CD4-positive, CD25-positive, alpha-beta regulatory T cell (primary cell): Measurements from ENCODE around the gene EMC6. TPM values are rescaled to one million over a fixed set of nuclear protein-coding genes. Genes with fewer than 3 reads are reported as not detected.
A peak's percentile ranks its signal among the peaks of the same experiment; 100 is the strongest.

Experiments used
- ATAC-seq, 2 donors: fragments of 150-1000 bp; cut with Tn5 transposase; one replicate each; pipeline ENCODE4 v1.10.0; 2021; ENCODE audit warnings: low read depth in 2 of 2, moderate number of reproducible peaks in 2 of 2, moderate library complexity in 1 of 2
- DNase-seq, 3 donors: peaks; one replicate each; pipeline versions ENCODE4 v3.0.0 to v3.0.0-alpha.2; 2012 to 2022; ENCODE audit warnings: mixed read lengths in 1 of 3
- H3K27ac ChIP-seq: one replicate; pipeline ENCODE4 v1.7.0; 2013; ENCODE audit warnings: mild to moderate bottlenecking, low read length; ENCODE audit not compliant: insufficient read depth, poor library complexity, severe bottlenecking
- H3K27me3 ChIP-seq: one replicate; pipeline ENCODE4 v1.7.0; 2013; ENCODE audit warnings: low read length; ENCODE audit not compliant: control insufficient read depth, insufficient read depth
- H3K36me3 ChIP-seq: one replicate; pipeline ENCODE4 v1.7.0; 2013; ENCODE audit warnings: mild to moderate bottlenecking, low read length, moderate library complexity; ENCODE audit not compliant: control insufficient read depth, insufficient read depth
- H3K4me1 ChIP-seq: 2 replicates; pipeline ENCODE4 v1.7.0; 2013; ENCODE audit warnings: mild to moderate bottlenecking, low read length; ENCODE audit not compliant: insufficient read depth, control insufficient read depth, poor library complexity, severe bottlenecking
- H3K4me3 ChIP-seq: one replicate; pipeline ENCODE4 v1.7.0; 2013; ENCODE audit warnings: low read depth, mild to moderate bottlenecking, low read length, moderate library complexity
- H3K9me3 ChIP-seq, 2 experiments: 1 replicate in 1 of 2; 2 replicates in 1 of 2; pipeline ENCODE4 v1.7.0; 2013; ENCODE audit warnings: low read length in 2 of 2, mild to moderate bottlenecking in 1 of 2, moderate library complexity in 1 of 2; ENCODE audit not compliant: control insufficient read depth in 2 of 2
- H3K27ac Mint-ChIP-seq, 3 donors: one replicate each; pipeline ENCODE4 v1.8.0; 2020 to 2022; ENCODE audit warnings: mild to moderate bottlenecking in 3 of 3, mixed read lengths in 3 of 3, moderate library complexity in 2 of 3
- H3K27me3 Mint-ChIP-seq: one replicate; pipeline ENCODE4 v1.8.0; 2022; ENCODE audit warnings: mild to moderate bottlenecking, mixed read lengths
- H3K36me3 Mint-ChIP-seq: one replicate; pipeline ENCODE4 v1.8.0; 2020; ENCODE audit warnings: mixed read lengths
- H3K4me1 Mint-ChIP-seq, 4 donors: one replicate each; pipeline ENCODE4 v1.8.0; 2020 to 2022; ENCODE audit warnings: mixed read lengths in 4 of 4, mild to moderate bottlenecking in 1 of 4
- H3K4me3 Mint-ChIP-seq, 4 donors: one replicate each; pipeline ENCODE4 v1.8.0; 2020 to 2022; ENCODE audit warnings: mild to moderate bottlenecking in 4 of 4, mixed read lengths in 4 of 4, moderate library complexity in 3 of 4
- H3K9me3 Mint-ChIP-seq, 7 donors: one replicate each; pipeline ENCODE4 v1.8.0; 2020 to 2022; ENCODE audit warnings: mixed read lengths in 7 of 7, mild to moderate bottlenecking in 3 of 7, moderate library complexity in 2 of 7
- polyA plus RNA-seq, 4 donors: library from polyadenylated mRNA; unstranded; fragments of 300-500 nt; fragmentation: Illumina TruSeq; gene quantifications; one replicate each; pipeline ENCODE4 v1.2.3, GENCODE V29; 2021
- total RNA-seq: library from RNA; stranded (reverse); gene quantifications from one replicate; pipeline ENCODE4 v1.2.3, GENCODE V29; 2022

The EMC6 gene
- total RNA-seq, result 27.2 TPM
- polyA plus RNA-seq, result 100 to 1,000 TPM; 112 to 125 (median 117) TPM

- peak within 1 kb of the TSS; percentile 79 to 93 (median 92) for H3K27ac Mint-ChIP-seq
- no peaks in the 10 kb centered on the region for H3K27me3 Mint-ChIP-seq
- H3K36me3 Mint-ChIP-seq, result no peaks in the 10 kb centered on the region
- peak within 1 kb of the TSS; percentile 71 for H3K27ac ChIP-seq
- H3K27me3 ChIP-seq, result no peaks in the 10 kb centered on the region
- peak within 1 kb of the TSS; percentile 71 for H3K4me3 ChIP-seq
- ATAC-seq, result peak; percentile 92 to 94
- no peaks in the 10 kb centered on the region for H3K9me3 Mint-ChIP-seq
- H3K36me3 ChIP-seq, result no peaks in the 10 kb centered on the region
- DNase-seq, result peak; percentile 97 to 100 (median 97)
- H3K4me1 Mint-ChIP-seq, result peaks cover 5 to 38% (median 28%) of the 10 kb centered on the region in 4 donors
- H3K9me3 ChIP-seq, result no peaks in the 10 kb centered on the region
- peak within 1 kb of the TSS; percentile 91 to 97 (median 95) for H3K4me3 Mint-ChIP-seq
- peaks cover 20% of the 10 kb centered on the region for H3K4me1 ChIP-seq
Measured at GRCh38 chr17:3668279-3669084, at the start of gene EMC6, which contains the start of gene TAX1BP3. TSS of gene EMC6 (plus strand) at chr17:3668812. CDS start at chr17:3669147, 335 bp downstream. TSS of gene TAX1BP3 (minus strand) at chr17:3668578. CDS start at chr17:3668526, 52 bp downstream.

DNA sequence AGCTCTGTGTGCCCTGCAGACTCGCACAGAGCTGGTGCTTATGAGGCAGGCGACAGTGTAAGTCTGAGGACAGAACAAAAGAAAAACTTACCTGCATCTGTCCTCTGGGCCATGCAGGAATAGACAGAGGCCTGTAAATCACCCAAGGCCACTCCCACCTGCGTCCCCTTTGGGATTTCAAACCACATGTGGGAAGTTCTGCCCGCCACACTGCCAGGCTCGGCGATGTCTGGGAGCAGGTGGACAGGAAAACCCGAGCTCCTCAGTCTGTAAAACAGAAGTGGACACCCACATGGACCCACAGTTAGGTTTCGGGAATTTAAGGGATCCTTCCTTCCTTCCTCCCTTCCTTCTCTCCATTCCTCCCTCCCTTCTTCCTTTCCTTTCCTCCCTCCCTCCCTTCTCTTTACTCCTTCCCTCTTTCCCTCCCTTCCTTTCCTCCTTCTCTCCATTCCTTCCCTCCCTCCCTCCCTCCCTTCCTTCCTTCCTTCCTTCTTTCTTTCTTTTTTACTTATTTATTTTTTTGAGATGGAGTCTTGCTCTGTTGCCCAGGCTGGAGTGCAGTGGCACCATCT lies 47.4 kb upstream of the EMC6 start:
- Mint-ChIP-seq H3K9me3 (peaks cover 0 to 4% (median 0%) of the 10 kb centered on the region in 7 donors), H3K4me3 (no peak overlapping the region), H3K4me1 (peaks cover 0 to 4% (median 1%) of the 10 kb centered on the region in 4 donors), H3K27ac (no peak overlapping the region), H3K36me3 (peaks cover 42% of the 10 kb centered on the region), H3K27me3 (no peaks in the 10 kb centered on the region)
- ATAC-seq, result no peak
- no peaks in the 10 kb centered on the region for H3K27me3 ChIP-seq
- H3K4me1 ChIP-seq, result no peaks in the 10 kb centered on the region
- H3K36me3 ChIP-seq, result peaks cover 54% of the 10 kb centered on the region
- no peaks in the 10 kb centered on the region for H3K9me3 ChIP-seq
- DNase-seq, result no peak
- no peak overlapping the region for H3K4me3 ChIP-seq
- no peak overlapping the region for H3K27ac ChIP-seq

DNA sequence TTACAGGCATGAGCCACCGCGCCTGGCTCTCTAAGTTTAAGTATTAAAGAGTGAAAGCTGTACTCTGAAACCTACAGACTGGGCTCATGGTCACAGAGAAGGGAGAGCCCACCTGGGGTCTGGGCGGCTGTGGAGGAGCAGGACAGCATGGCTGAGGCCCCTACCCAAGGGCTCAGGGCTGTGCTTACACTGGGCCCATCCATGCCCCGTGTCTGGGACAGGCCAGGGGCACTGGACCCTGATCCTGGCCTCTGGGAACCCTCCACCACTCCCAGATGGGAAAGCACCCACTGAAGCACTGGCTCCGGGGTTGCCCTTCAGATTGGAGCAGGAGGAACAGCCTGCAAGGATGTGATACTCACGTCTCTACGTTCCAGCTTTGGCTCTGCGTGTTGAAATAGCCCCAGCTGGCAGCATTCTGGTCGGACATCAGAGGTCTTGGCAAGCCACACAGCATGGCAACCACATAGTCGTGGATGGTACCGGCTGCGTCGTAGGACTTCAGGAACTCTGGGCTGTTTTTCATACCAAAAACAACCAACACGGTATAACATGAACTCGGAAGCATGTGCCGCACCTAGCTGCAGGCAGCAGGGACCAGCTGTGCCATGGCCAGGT lies 45.5 kb upstream of the EMC6 start:
- Histone ChIP-seq H3K9me3 (no peaks in the 10 kb centered on the region), H3K27me3 (no peaks in the 10 kb centered on the region), H3K4me1 (no peaks in the 10 kb centered on the region), H3K4me3 (no peak overlapping the region), H3K27ac (no peak overlapping the region), H3K36me3 (peaks cover 42% of the 10 kb centered on the region)
- ATAC-seq (no peak), DNase-seq (no peak)
- Mint-ChIP-seq H3K27ac (no peak overlapping the region), H3K36me3 (peaks cover 40% of the 10 kb centered on the region), H3K4me1 (peaks cover 0 to 5% (median 2%) of the 10 kb centered on the region in 4 donors), H3K9me3 (no peaks in the 10 kb centered on the region), H3K27me3 (no peaks in the 10 kb centered on the region), H3K4me3 (no peak overlapping the region)

DNA sequence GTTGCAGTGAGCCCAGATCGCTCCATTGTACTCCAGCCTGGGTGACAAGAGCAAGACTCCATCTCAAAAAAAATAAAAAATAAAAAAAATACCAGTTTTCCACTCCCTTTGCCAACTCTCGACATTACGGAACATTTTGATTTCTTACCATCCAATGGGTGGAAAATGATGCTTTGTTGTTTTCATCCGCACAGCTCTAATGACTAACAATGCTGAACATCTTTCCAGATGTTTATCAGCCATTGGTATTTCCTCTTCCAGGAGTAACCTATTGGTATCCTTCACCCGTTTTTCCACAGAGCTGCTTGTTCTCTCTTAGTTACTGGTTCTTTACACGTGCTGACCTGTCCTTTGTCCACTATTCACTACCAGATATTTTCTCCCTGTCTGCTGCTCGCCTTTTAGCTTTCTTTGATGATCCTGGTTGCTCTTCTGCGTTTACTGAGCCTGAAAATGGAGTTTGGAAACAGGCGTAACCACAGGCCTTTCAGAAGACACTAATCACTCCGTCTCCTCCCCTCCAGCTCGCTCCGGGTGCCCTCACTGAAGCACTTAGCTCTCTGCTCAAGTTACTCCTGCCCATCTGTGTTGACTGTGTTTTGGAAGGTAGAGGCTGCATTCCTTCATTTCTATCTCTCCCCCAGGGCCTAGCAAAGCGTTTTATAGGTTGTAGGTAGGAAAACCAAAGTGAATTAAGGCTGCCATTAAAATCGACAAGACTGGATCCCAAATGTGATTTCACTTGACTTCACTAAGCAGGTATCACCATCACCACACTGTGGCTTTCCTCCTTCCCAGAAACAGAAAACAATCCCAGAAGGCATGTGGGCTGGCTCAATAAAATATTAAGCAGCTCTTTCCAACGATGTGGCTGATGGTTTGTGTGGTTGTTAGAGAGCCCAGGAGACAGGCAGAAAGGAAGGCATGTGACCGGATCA lies 41.5 kb upstream of the EMC6 start:
- H3K4me1 Mint-ChIP-seq, result peaks cover 0 to 8% (median 0%) of the 10 kb centered on the region in 4 donors
- Histone ChIP-seq H3K4me1 (no peaks in the 10 kb centered on the region), H3K27me3 (no peaks in the 10 kb centered on the region), H3K9me3 (no peaks in the 10 kb centered on the region), H3K4me3 (no peak overlapping the region), H3K36me3 (peaks cover 36% of the 10 kb centered on the region), H3K27ac (no peak overlapping the region)
- H3K27ac Mint-ChIP-seq, result peak overlapping the region in 1 of 3 donors; percentile 74
- H3K36me3 Mint-ChIP-seq, result peaks cover 36% of the 10 kb centered on the region
- no peak overlapping the region for H3K4me3 Mint-ChIP-seq
- no peak for DNase-seq
- no peaks in the 10 kb centered on the region for H3K9me3 Mint-ChIP-seq
- H3K27me3 Mint-ChIP-seq, result no peaks in the 10 kb centered on the region
- no peak for ATAC-seq

GRCh38 chr17:3627769-3628167 lies 40.8 kb upstream of the EMC6 start:
- no peak overlapping the region for H3K4me3 Mint-ChIP-seq
- no peaks in the 10 kb centered on the region for H3K9me3 Mint-ChIP-seq
- H3K36me3 Mint-ChIP-seq, result peaks cover 41% of the 10 kb centered on the region
- DNase-seq (no peak), ATAC-seq (no peak)
- no peak overlapping the region for H3K4me3 ChIP-seq
- H3K36me3 ChIP-seq, result peaks cover 33% of the 10 kb centered on the region
- H3K27me3 ChIP-seq, result no peaks in the 10 kb centered on the region
- peaks cover 0 to 8% (median 2%) of the 10 kb centered on the region in 4 donors for H3K4me1 Mint-ChIP-seq
- H3K27ac ChIP-seq, result no peak overlapping the region
- H3K4me1 ChIP-seq, result no peaks in the 10 kb centered on the region
- H3K27ac Mint-ChIP-seq, result no peak overlapping the region
- no peaks in the 10 kb centered on the region for H3K27me3 Mint-ChIP-seq
- no peaks in the 10 kb centered on the region for H3K9me3 ChIP-seq

GRCh38 chr17:3630781-3631180 lies 37.8 kb upstream of the EMC6 start:
- Histone ChIP-seq H3K9me3 (no peaks in the 10 kb centered on the region), H3K4me3 (no peak overlapping the region), H3K36me3 (peaks cover 17% of the 10 kb centered on the region), H3K27ac (no peak overlapping the region), H3K27me3 (no peaks in the 10 kb centered on the region), H3K4me1 (peaks cover 10% of the 10 kb centered on the region)
- Mint-ChIP-seq H3K4me1 (peaks cover 0 to 20% (median 12%) of the 10 kb centered on the region in 4 donors), H3K9me3 (no peaks in the 10 kb centered on the region), H3K4me3 (peak overlapping the region in 1 of 4 donors; percentile 31), H3K27me3 (no peaks in the 10 kb centered on the region), H3K36me3 (peaks cover 30% of the 10 kb centered on the region), H3K27ac (no peak overlapping the region)
- DNase-seq, result no peak
- ATAC-seq, result no peak

GRCh38 chr17:3632287-3632686 lies 36.3 kb upstream of the EMC6 start:
- H3K9me3 Mint-ChIP-seq, result no peaks in the 10 kb centered on the region
- peaks cover 0 to 27% (median 15%) of the 10 kb centered on the region in 4 donors for H3K4me1 Mint-ChIP-seq
- no peak for ATAC-seq
- Histone ChIP-seq H3K4me3 (no peak overlapping the region), H3K9me3 (no peaks in the 10 kb centered on the region), H3K4me1 (peaks cover 15% of the 10 kb centered on the region), H3K27me3 (no peaks in the 10 kb centered on the region), H3K27ac (no peak overlapping the region), H3K36me3 (peaks cover 16% of the 10 kb centered on the region)
- peak overlapping the region in 1 of 4 donors; percentile 43 for H3K4me3 Mint-ChIP-seq
- no peak for DNase-seq
- no peaks in the 10 kb centered on the region for H3K27me3 Mint-ChIP-seq
- no peak overlapping the region for H3K27ac Mint-ChIP-seq
- peaks cover 20% of the 10 kb centered on the region for H3K36me3 Mint-ChIP-seq
